GM18870 (cell line): Measurements from ENCODE around the gene GJC2.
"Not testable (repeated sequence)": the region's sequence is repeated elsewhere in the genome, so short reads cannot be mapped to it uniquely, and the experiment has no call there.

Experiments used
- ATAC-seq: cut with Tn5 transposase; IDR thresholded peaks from one replicate; pipeline ENCODE4 v1.9.1; 2021; ENCODE audit warnings: moderate library complexity; ENCODE audit not compliant: unreplicated experiment

GJC2 gene

DNA sequence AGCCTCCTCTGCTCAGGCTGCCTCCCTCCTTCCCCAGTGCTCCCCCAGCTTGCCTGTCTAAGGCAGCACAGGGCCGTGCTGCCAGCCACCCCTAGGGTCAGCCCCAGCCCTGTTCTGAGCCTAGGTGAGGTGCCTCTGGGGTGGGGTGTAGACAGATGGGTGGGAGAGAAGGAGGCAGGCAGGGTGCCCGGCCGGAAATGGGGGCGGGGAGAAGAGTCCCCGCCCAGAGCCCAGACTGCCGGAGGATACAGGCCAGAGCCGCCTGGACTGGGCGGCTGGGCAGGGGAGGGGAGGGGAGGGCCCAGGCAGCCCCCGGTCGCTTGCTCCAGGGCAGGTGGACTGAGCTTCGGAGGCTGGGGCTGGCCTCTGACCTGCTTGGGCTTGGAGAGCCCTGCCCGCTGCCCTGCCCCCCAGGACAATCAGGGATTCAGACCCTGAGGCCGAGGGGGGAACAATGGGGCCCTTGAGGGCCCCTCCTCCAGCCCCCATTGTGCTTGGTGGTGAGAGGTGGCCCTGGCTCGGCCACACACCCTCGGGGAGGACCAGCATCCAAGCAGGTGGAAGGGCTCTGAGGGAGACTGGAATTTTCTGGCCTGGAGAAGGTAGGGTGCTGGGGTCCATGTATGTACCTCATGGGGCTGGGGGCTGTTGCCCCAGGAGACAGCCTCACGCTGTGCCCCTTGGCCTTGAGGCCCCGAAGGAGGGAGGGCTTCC is at the start of gene GJC2:
Gene GJC2, plus strand, starts transcription at position 525 of the 714 bp plus-strand sequence. CDS start 7,829 bp downstream, outside the sequence.
- ATAC-seq: no peak

DNA sequence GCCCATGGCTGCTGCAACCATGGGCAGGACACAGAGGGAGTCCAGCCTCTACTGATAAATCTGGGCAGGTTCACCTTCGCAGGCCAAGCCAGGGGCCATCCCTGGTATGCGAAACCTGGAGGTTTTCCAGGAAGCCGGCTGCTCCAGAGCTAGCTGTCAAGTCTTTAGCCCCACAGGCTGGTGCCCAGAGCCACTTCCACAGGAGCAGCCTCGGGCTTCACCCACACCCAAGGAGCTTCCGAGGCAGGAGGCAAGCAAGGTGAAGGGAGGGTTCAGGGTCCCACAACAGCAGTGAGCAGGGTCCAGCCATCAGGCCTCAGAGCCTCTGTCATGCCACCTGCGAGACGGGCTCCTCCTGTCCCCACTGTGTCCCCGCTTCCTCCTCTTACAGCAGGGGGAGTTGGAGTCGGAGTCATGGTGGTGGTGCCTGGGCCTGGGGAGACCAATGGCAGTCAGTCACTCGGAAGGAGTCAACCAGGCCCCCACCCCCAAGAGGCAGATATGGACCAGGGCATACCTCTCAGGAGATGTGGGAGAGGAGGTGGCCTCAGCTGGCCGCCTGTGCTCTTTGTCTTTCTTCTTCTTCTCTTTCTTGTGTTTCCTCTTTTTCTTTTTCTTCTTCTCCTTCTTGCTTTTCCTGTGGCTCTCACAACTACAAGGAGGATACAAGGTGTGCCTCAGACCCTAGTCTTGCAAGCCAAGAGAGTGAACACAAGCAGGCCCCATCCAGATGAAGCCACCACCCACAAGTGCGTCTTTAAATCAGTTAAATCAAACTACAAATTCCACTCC is 48.7 kb upstream of the GJC2 start:
- ATAC-seq: no peak

DNA sequence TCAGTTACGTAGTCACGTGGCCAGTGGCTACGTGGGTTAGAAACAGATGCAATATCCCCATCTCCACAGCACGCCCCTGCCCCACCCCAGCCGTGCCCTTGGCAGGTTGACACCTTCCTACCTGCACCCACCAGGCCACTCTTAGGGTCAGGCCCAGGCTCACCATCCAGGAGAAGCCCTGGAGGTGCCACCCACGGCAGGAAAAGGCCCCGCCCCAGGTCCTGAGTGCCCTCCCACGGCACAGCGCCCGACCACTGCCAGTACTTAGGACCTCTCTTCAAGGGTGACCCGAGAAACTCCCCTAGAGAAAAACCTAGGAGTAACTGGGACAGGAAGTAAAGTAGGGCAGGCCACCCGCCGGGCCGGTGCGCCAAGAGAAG is 48.1 kb upstream of the GJC2 start:
- ATAC-seq: no peak

DNA sequence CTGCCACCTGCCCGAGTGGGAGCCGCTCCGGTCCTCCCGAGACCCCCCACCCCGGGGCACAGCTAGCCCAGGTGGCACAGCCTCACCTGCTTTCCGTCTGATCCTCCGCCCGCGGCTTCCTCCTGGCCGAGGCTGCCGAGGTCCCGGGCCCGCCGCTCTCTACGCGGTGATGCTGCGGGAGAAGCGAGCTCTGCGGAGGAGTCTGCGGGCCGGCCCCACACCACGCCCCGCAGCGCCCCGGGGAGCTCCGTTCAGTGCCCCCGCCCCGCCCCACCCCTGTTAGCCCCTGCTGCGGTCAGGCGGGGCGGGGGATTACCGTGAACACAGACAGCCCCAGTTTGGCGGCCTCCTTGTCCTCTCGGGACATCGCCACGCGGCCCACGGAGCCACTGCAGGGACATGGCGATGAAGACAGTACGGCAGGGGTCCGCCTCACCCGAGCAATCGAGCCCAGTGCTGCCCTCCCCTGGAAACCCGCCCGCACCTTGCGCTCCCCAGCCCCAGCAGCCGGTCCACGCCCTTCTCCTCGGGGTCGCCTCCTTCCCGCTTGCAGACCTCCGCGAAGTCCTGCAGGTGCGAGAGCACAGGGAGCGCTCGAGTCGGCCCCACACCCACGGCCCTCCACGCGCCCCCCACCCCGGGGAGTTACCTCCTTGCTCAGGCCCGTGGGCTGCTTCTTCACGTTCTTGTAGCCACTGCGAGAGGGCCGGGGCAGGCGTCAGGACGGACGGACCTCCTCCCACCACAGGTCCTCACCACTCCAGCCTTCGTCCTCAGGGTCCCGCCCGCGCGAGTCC is 47.5 kb upstream of the GJC2 start:
- no peak for ATAC-seq

DNA sequence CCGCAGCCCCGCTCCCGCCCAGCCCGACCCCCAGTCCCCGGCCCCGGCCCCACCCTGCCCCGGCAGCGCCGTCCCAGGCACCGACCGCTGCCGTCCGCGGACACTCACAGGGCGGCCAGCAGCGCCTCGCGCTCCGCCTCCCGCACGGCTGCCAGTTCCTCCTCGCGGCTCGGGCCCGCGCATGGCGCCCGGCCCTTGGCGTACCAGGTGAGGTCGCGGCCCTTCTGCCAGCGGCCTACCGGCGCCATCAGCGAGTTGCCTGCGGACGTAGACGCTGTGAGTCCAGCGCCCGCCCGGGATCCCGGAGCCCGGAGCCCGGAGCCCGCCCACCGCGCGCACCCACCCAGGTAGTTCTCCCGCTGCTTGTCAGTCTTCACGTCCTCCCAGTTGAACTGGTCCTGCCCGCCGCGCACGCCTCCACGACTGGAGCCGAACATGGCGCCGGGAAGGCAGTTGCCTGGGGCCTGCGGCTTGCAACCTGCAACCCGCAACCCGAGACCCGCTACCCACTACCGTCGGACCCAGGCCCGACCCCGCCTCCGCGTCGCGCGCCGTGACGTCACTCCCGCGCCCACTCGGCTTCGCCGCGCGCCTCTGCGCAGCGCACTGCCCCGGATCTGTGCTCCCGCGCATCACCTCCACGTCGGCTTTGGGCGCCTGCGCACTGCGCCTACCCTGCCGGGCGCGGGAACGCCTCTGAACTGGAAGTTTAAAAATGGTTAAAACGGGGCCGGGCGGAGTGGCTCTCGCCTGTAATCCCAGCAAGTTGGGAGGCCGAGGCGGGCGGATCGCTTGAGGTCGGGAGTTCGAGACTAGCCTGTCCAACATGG is 46.7 kb upstream of the GJC2 start, which contains the start of gene C1orf35:
Gene C1orf35, minus strand, starts transcription at position 535 of the 830 bp plus-strand sequence. Its CDS starts 98 bp downstream, at position 437.
- ATAC-seq: peak; percentile 46

DNA sequence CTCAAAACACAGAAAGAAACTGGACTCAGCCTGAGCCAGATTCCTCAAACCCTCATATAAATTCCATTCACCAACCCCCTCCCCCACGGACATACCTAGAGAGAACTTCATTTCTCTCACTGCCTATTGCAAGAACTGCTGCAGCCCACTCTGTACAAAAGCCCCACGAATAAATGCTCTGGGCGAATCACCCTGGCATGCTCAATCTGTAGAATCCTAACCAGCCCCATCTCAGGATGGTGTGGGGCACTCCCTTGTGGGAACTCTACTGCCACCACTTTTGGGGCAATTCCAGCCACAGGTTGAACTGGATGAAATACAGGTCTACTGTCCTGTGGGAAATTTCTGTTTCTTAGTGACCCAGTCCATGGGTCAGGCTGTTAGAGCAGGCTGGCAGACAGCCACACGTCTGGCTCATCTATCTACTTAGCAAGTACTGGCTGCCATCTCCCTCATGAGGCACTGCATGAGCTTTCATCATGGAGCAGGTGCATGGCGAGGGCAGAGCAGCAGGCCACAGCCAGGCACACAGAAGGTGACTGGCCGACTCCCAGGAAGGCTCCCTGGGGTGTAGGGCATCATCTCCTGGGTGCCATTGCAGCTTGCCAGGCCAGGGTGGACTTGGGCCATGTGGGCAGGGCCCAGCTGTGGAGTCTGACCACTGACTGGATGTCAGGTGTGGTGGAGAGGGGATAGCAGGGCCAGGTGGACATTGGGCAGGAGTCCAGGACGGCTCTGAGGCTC is 45.0 kb upstream of the GJC2 start:
- no peak for ATAC-seq

DNA sequence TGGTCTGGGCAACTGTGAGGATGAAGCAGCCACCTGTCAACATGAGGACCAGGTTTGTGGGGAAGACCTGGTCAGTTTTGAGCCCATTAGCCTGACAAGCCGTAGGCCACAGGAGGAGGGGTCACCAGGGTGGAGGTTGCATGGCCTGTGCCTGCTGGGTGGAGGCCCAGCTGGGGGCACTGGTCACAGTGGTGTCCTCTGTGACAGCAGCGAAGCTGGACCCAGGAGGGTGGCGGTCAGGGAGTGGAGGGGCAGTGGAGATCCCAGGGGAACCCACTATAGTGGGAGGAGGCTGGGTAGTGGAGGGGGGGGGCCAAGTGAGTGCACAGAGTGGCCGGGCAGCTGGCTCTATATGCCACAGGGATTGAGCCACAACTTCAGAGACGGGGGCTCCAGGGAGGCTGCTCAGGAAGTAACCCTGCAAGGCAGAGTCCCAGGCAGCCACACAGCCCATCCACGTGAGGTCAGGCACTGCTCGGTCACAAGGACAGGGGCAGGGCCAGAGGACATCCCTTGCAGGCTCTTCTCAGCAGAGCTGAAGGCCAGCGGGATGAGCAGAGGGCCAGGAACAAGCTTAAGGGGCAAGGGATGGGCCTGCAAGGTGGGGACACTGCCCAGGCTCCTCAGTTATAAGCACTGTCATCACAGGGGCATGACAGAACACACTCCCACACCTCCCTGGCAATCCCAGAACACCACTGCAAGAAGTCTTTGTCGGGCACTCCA is 44.3 kb upstream of the GJC2 start:
- ATAC-seq: no peak

DNA sequence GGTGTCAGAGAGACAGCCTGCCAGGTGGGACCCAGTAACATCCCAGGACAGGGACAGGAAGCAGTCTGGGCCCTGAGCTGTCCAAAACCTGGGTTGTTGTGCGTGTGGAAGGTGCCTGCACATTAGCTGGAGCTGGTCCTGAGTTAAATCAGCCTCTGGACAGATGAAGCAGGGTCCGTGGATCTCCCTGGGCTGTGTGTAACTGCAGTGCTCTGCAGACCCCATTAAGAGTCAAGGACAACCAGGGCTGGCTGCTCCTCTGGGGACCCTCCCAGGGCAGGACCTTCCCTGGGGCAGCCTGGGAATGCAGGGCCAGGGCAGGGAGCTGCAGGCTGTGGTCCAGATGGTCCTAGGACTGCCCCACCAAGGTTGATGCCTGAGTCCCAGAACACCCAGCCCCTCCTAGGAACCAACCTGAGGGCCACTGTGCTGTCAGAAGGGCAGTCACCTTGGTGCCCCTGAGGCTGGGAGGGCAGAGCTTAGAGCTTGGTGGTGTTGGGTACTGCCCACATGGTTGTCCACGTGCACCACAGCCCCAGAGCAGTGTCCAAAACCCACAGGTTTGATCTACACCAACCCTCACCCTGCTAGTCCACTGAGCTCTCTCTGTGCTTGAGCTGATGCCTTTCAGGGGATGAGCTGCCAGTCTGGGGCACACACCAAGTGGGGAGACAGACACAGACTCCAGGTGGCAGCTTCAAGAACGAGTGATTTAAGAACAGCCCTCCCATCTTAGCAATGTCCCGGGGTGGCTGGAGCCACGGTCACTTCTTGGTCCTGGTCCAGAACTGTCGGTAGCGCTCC is 43.5 kb upstream of the GJC2 start:
- no peak for ATAC-seq

DNA sequence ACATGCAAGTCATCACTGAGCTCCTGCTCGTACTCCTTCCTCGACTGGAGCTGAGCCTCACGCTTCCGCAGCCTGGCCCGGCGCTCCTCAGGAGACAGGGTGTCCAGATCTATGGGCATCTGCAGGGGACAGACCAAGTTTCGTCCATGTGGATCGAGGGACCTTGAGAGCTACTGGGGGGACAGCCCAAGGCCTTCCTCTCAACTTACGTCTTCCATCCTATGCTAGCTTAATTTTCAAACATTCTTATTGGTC is 43.0 kb upstream of the GJC2 start:
- ATAC-seq: no peak

DNA sequence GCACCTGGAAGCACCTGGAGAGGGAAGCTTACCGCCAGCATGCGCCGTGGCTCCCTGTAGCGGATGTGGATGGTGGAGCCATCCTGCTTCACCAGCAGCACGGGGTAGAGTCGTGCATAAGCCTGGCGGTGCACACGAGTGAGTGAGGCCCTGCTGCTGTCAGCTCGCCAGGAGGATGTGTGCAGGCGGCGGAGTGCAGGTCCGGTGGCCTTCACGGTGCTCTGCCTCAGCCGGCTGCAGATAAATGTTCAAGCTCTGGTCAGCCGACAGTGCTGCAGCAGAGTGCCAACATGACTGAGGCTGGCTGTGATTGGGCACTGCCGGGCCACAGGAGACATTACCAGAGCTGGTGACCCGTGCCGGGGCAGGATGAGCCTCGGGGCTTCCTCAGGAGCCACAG is 42.1 kb upstream of the GJC2 start:
- no peak for ATAC-seq

DNA sequence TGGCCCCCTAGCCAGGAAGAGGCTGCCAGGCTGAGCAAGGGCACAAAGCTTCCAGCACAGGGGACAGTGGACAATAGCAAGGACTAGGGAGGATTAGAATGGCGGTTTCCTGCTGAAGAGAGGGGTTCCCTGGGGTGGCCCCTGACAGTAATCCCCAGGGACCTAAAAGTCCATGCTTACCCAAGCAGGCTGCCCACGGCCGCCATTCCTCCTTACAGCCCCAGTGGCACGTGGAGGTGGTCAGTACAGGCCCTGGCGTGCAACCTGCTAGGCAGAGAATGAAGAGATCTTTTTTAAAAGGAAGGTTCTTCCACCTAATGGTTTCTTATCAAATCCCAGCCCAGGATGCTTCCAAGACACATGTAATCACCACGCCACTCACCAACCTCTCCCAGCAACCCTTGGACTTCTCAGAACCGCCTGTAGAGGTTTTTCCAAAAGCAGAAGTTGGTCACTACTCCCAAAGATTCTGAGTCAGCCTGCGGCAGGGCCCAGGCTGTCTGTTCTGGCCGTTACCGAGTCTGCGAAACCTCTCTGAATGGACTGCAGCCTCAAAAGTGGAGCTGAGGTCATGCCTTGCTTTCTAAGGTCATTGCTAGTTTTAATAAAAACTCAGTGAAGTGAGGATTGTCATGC is 41.6 kb upstream of the GJC2 start:
- ATAC-seq: no peak

DNA sequence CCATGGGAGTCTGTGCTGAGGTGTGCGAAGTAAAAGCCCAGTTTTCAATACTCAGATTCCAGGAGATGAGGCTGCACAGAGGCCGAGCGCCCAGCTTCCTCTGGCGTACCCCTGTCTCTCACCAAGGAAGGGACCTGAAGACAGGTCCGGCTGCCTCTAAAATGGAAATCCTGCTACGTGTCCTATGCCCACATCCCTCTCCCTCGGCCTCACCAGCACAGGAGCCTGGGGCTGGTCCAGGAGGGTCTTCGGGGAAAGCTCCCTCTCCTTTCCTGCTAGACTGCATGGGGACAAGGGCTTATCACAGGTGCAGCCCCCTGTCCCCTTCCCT is 41.0 kb upstream of the GJC2 start:
- peak; percentile 9 for ATAC-seq

DNA sequence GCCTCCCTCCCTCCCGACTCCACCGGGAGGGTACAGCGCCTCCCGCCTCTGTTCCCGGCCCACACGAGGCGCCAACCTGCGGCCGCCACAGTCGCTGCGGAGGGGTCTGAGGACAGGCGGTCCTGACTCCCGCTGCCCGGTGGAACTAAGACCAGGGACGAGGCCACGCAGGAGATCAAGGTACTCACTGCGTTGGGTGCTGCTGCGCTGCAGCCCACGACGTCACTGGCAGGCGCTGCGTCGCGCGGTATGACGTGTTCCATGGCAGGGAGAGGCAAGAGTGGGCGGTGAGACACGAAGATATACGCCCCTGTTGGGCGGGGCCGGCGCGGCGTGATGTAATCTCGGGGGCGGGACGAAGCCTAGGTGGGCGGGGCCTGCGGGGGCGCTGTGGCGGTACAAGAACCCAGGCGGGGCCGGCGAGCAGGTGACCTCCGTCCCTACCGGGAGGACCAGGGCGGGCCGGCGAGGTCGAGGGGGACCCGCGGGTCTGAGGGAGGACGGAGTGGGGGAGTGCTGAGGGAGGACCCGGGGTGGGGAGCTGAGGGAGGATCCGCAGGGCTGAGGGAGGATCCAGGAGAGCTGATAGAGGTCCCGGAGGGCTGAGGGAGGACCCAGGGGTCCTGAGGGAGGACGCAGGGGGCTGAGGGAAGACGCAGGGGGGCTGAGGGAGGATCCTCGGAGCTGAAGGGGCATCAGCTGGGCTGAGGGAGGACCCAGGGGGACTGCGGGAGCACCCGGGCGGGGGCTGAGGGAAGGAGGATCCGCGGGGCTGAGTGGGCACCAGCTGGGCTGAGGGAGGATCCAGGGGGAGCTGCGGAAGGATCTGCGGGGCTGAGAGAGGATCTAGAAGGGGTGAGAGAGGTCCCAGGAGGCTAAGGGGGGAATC is 40.4 kb upstream of the GJC2 start, which contains the start of gene MRPL55:
Gene MRPL55, minus strand, starts transcription at position 227 of the 889 bp plus-strand sequence. CDS start 1,039 bp downstream, outside the sequence.
- ATAC-seq: peak; percentile 89

DNA sequence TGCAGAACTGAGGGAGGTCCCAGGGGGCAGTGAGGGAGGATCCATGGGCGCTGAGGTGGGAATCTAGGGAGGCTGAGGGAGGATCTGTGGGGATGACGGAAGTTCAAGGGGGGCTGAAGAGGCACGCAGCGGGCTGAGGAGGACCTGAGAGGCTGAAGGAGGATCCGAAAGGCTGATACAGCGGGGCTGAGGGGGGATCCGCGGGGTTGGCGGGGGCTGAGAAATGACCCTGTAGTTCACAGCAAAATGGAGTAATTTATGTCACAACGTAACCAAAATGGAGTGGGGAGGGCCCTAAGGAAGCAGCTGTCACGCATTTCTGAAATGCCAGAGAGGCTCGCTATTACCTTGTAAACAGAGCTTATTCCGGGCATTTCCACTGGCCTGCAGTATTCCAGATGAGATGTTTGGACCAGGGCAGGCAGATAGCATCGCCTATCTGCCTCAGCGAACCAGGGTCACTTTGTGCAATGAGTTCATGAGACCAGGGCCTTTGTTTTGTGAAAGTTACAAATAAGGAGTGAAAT is 39.7 kb upstream of the GJC2 start:
- ATAC-seq: no peak

DNA sequence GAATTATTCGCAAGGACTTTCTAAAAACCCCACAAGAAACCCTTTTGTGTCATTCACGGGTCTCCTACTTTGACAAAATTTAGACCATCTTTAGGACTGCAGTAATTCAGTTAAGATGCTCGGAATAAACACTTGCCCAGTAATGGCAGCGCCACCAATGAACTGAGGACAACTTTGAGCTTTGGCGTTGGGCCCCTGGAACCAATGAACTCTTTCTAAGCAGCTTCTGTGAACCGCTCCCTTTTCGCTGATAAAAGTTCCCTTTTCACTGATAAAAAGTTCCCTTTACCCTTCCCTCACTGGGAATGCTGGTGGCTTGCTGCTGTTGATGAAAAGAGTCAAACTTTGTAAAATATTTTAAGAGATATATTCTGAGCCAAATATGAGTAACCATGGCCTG is 39.2 kb upstream of the GJC2 start:
- no peak for ATAC-seq

DNA sequence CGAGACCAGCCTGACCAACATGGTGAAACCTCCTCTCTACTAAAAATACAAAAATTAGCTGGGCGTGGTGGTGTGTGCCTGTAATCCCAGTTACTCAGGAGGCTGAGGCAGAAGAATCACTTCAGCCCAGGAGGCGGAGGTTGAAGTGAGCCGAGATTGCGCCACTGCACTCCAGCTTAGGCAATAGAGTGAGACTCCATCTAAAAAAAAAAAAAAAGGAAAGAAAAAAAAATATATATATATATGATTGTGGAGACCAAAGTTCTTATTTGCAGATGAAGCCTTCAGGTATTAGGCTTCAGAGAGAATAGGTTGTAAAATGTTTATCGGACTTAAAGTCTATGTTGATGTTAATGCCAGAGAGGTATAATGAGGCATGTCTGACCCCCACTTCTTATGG is 38.4 kb upstream of the GJC2 start:
- ATAC-seq: not testable (repeated sequence)

DNA sequence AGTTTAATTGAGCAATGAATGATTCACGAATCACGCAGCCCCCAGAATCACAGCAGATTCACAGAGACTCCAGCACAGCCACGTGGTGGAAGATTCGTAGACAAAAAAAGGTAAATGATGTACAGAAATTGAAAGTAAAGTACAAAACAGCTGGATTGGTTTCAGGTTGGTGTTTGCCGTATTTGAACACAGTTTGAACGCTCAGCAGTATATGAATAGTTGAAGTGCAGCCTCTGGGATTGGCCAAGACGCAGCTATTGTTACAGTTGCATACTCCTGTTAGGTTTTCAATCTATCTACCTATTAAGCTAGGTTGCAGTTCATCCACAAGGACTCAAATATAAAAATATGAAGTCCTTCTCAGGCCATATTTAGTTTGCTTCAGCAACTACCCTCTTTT is 37.6 kb upstream of the GJC2 start:
- no peak for ATAC-seq
